LNCAP (cell line): Measurements from ENCODE around the gene NFS1.

Source experiments
- CTCF ChIP-seq: fragments of 450-650 bp; IDR thresholded peaks from 2 replicates; pipeline ENCODE4 v1.5.1; 2017; ENCODE audit warnings: mild to moderate bottlenecking

NFS1 gene

GRCh38 chr20:35721219-35721618, 22.1 kb upstream of the NFS1 start:
- TF ChIP-seq CTCF: no peak

- no peak for TF ChIP-seq CTCF
Observed at GRCh38 chr20:35720165-35721123, 21.3 kb upstream of the NFS1 start.

- TF ChIP-seq CTCF: no peak
Observed at GRCh38 chr20:35719717-35720116, 20.6 kb upstream of the NFS1 start.

- TF ChIP-seq CTCF: no peak
Observed at GRCh38 chr20:35718972-35719635, 20.0 kb upstream of the NFS1 start.

GRCh38 chr20:35716330-35716729, 17.2 kb upstream of the NFS1 start:
- TF ChIP-seq CTCF: no peak

- no peak for TF ChIP-seq CTCF
Observed at GRCh38 chr20:35715652-35716051, 16.5 kb upstream of the NFS1 start.

GRCh38 chr20:35714127-35714526, 15.0 kb upstream of the NFS1 start:
- no peak for TF ChIP-seq CTCF
